IMR-90 (cell line): Measurements from ENCODE around the gene GPR137. TPM values are rescaled to one million over a fixed set of nuclear protein-coding genes. Genes with fewer than 3 reads are reported as not detected.

Source experiments
- ATAC-seq: fragments of 200-7000 bp; cut with Tn5 transposase; 2 replicates; pipeline ENCODE4 v1.9.1; 2020; ENCODE audit warnings: low read depth, mild to moderate bottlenecking, moderate library complexity
- BruUV-seq: library from RNA; stranded (reverse); fragments of 400-500 nt; replicated peaks from 2 replicates; lab custom pipeline; 2021; lab: Mats Ljungman, UMichigan
- CTCF ChIA-PET: fragments of 300-600 bp; formaldehyde crosslinking; extraction: SDS; loops from one replicate; lab custom pipeline; 2021; ENCODE audit warnings: antibody characterized with exemption; lab: Yijun Ruan, JAX
- POLR2A ChIA-PET: fragments of 300-600 bp; sonication (Branson Sonifier 250); formaldehyde crosslinking; loops from one replicate; lab custom pipeline; 2022; ENCODE audit warnings: antibody characterized with exemption; ENCODE audit not compliant: unreplicated experiment; lab: Charles Lee
- DNase-seq: peaks from one replicate; pipeline ENCODE4 v3.0.0; 2013
- H2AFZ ChIP-seq: replicated peaks from 2 replicates; pipeline ENCODE3; 2013; ENCODE audit warnings: low read length, mild to moderate bottlenecking; ENCODE audit not compliant: poor library complexity
- H2AK5ac ChIP-seq: 2 replicates; pipeline ENCODE4 v1.6.1; 2013; ENCODE audit warnings: low read depth, low read length, inconsistent platforms
- H2AK9ac ChIP-seq: replicated peaks from 2 replicates; pipeline ENCODE3; 2013; ENCODE audit warnings: mild to moderate bottlenecking, low read depth, low read length, moderate library complexity; ENCODE audit not compliant: poor library complexity
- H2BK120ac ChIP-seq: 2 replicates; pipeline ENCODE4 v1.6.1; 2013; ENCODE audit warnings: low read depth, low read length, inconsistent platforms
- H2BK15ac ChIP-seq: 3 replicates; pipeline ENCODE4 v1.6.1; 2013; ENCODE audit warnings: low read depth, low read length, inconsistent platforms
- H2BK20ac ChIP-seq: 2 replicates; pipeline ENCODE4 v1.6.1; 2013; ENCODE audit warnings: low read depth, mild to moderate bottlenecking, inconsistent platforms, low read length, moderate library complexity
- H2BK5ac ChIP-seq: 2 replicates; pipeline ENCODE4 v1.6.1; 2013; ENCODE audit warnings: mild to moderate bottlenecking, low read depth, low read length, inconsistent platforms; ENCODE audit not compliant: poor library complexity, severe bottlenecking
- H3K14ac ChIP-seq: replicated peaks from 2 replicates; pipeline ENCODE4 v1.6.1; 2013; ENCODE audit warnings: low read depth, low read length, inconsistent platforms
- H3K18ac ChIP-seq: 2 replicates; pipeline ENCODE4 v1.6.1; 2013; ENCODE audit warnings: low read depth, low read length, control low read depth
- H3K23ac ChIP-seq: 2 replicates; pipeline ENCODE4 v1.6.1; 2013; ENCODE audit warnings: low read depth, low read length, inconsistent platforms
- H3K27ac ChIP-seq: 2 replicates; pipeline ENCODE4 v1.5.1; 2013; ENCODE audit warnings: mild to moderate bottlenecking, control low read depth, low read length; ENCODE audit not compliant: insufficient read depth
- H3K27me3 ChIP-seq: 2 replicates; pipeline ENCODE4 v1.6.1; 2013; ENCODE audit warnings: low read length; ENCODE audit not compliant: control insufficient read depth, insufficient read depth
- H3K36me3 ChIP-seq: 2 replicates; pipeline ENCODE4 v1.6.1; 2013; ENCODE audit warnings: low read length, mixed read lengths; ENCODE audit not compliant: control insufficient read depth, insufficient read depth
- H3K4ac ChIP-seq: 2 replicates; pipeline ENCODE4 v1.6.1; 2013; ENCODE audit warnings: low read depth, low read length, inconsistent platforms
- H3K4me1 ChIP-seq: 2 replicates; pipeline ENCODE4 v1.6.1; 2013; ENCODE audit warnings: low read length, mixed read lengths; ENCODE audit not compliant: control insufficient read depth, insufficient read depth
- H3K4me2 ChIP-seq: 2 replicates; pipeline ENCODE4 v1.6.1; 2013; ENCODE audit warnings: low read depth, mild to moderate bottlenecking, control low read depth, low read length, moderate library complexity
- H3K4me3 ChIP-seq: 2 replicates; pipeline ENCODE4 v1.5.1; 2013; ENCODE audit warnings: low read depth, mild to moderate bottlenecking, control low read depth, low read length, moderate library complexity; ENCODE audit not compliant: insufficient read depth
- H3K56ac ChIP-seq: 2 replicates; pipeline ENCODE4 v1.6.1; 2013; ENCODE audit warnings: low read length, inconsistent platforms; ENCODE audit not compliant: insufficient read depth; ENCODE audit errors: extremely low read depth
- H3K79me1 ChIP-seq, 2 experiments: 2 replicates each; pipeline ENCODE4 v1.6.1; 2013; ENCODE audit warnings: low read length in 2 of 2, inconsistent platforms in 1 of 2, low read depth in 1 of 2
- H3K9ac ChIP-seq: 2 replicates; pipeline ENCODE4 v1.6.1; 2013; ENCODE audit warnings: low read depth, low read length, control low read depth
- H3K9me1 ChIP-seq: 2 replicates; pipeline ENCODE4 v1.6.1; 2013; ENCODE audit warnings: low read length, inconsistent platforms; ENCODE audit not compliant: insufficient read depth
- H3K9me3 ChIP-seq: 2 replicates; pipeline ENCODE4 v1.6.1; 2013; ENCODE audit warnings: low read length; ENCODE audit not compliant: control insufficient read depth, insufficient read depth
- H4K20me1 ChIP-seq: 2 replicates; pipeline ENCODE4 v1.6.1; 2013; ENCODE audit warnings: low read length, inconsistent platforms; ENCODE audit not compliant: insufficient read depth
- H4K5ac ChIP-seq: 2 replicates; pipeline ENCODE4 v1.6.1; 2013; ENCODE audit warnings: mild to moderate bottlenecking, low read depth, low read length, control low read depth
- H4K8ac ChIP-seq, 2 experiments: 2 replicates each; pipeline ENCODE4 v1.6.1; 2013; ENCODE audit warnings: low read depth in 2 of 2, low read length in 2 of 2, control low read depth in 1 of 2, inconsistent platforms in 1 of 2
- H4K91ac ChIP-seq: 2 replicates; pipeline ENCODE4 v1.6.1; 2013; ENCODE audit warnings: low read depth, low read length, inconsistent platforms; ENCODE audit not compliant: insufficient read depth
- BHLHE40 ChIP-seq: fragments of 150-350 bp; IDR thresholded peaks from 2 replicates; pipeline ENCODE4 v1.6.1; 2016; ENCODE audit warnings: mild to moderate bottlenecking, low read depth, low read length
- CHD1 ChIP-seq: IDR thresholded peaks from 2 replicates; pipeline ENCODE4 v1.6.1; 2012; ENCODE audit warnings: low read depth, low read length, improper control_type of control experiment
- MAFK ChIP-seq: IDR thresholded peaks from 2 replicates; pipeline ENCODE4 v1.6.1; 2012; ENCODE audit warnings: low read depth, low read length, improper control_type of control experiment
- MAZ ChIP-seq: IDR thresholded peaks from 2 replicates; pipeline ENCODE4 v1.6.1; 2012; ENCODE audit warnings: low read depth, mild to moderate bottlenecking, low read length, improper control_type of control experiment, moderate library complexity, borderline replicate concordance
- MXI1 ChIP-seq: IDR thresholded peaks from 2 replicates; pipeline ENCODE4 v1.6.1; 2012; ENCODE audit warnings: low read depth, mild to moderate bottlenecking, low read length, moderate library complexity, borderline replicate concordance
- RAD21 ChIP-seq: IDR thresholded peaks from 2 replicates; pipeline ENCODE4 v1.6.1; 2012; ENCODE audit warnings: low read length, improper control_type of control experiment
- RCOR1 ChIP-seq: IDR thresholded peaks from 2 replicates; pipeline ENCODE4 v1.6.1; 2012; ENCODE audit warnings: mild to moderate bottlenecking, low read length, improper control_type of control experiment; ENCODE audit not compliant: insufficient replicate concordance
- SMC3 ChIP-seq: fragments of 150-350 bp; IDR thresholded peaks from 2 replicates; pipeline ENCODE4 v1.6.1; 2016; ENCODE audit warnings: low read depth, mild to moderate bottlenecking, antibody characterized with exemption, low read length, moderate library complexity
- WGBS, 2 experiments: methylation state at CpG; one replicate each; pipeline versions ENCODE4 v1.1.5 to v1.1.7; 2013; ENCODE audit warnings: missing lambda C conversion rate in 2 of 2; ENCODE audit not compliant: insufficient read length in 1 of 2; ENCODE audit errors: extremely low coverage in 2 of 2; 5-methylcytosine and 5-hydroxymethylcytosine counted together
- dilution Hi-C: fragments of 300-500 bp; cut with HindIII; formaldehyde crosslinking; loops from one replicate; pipeline ENCODE4 v1.14.3; 2018; ENCODE audit warnings: low sequenced_read_pairs; ENCODE audit not compliant: unreplicated experiment
- in situ Hi-C: fragments of 300-500 bp; cut with MboI; formaldehyde crosslinking; loops from 3 replicates; pipeline ENCODE4 v1.14.3; 2019; ENCODE audit warnings: low sequenced_read_pairs, inconsistent platforms, mixed read lengths
- intact Hi-C: fragments of 100-400 bp; cut with micrococcal nuclease; formaldehyde crosslinking; loops from 2 replicates; pipeline ENCODE4 v1.10.0; 2022
- polyA plus RNA-seq, 3 experiments: library from polyadenylated mRNA; depleted of rRNA; stranded (reverse); fragments of >200 nt; gene quantifications; 2 replicates each; pipeline ENCODE4 v1.2.3, GENCODE V29; 2012; ENCODE audit warnings: low replicate concordance in 1 of 3
- total RNA-seq: library from RNA; depleted of rRNA; stranded (reverse); fragments of >200 nt; gene quantifications from 2 replicates; pipeline ENCODE4 v1.2.3, GENCODE V29; 2012

The GPR137 gene
- total and polyA plus RNA-seq, 2 of the 4 experiments (the other 2 are of a cell fraction) = 3.6 to 26.0 TPM

- TF ChIP-seq MAFK (no peak), RAD21 (no peak), MXI1 (peak; percentile 93)
Measured at GRCh38 chr11:64246871-64247728, 38.5 kb upstream of the GPR137 start, which contains the start of gene PPP1R14B (continued).

- dilution Hi-C loops = no loop called here
- Histone ChIP-seq H3K79me1 (peaks cover 3 to 36% of the 10 kb centered on the region in 2 experiments; a peak in 3 of 4 replicates), H4K91ac (peak overlapping the region; percentile 58; the same call in 1 of the 2 replicates), H2BK15ac (no peak overlapping the region), H2BK5ac (peak overlapping the region; percentile 6), H3K27ac (no peak overlapping the region; the same call in 1 of the 2 replicates), H4K5ac (peak overlapping the region; percentile 80), H3K4ac (peak overlapping the region; percentile 67), H2AK9ac (peak overlapping the region; percentile 93), H3K18ac (no peak overlapping the region), H2BK20ac (no peak overlapping the region), H3K9me3 (no peaks in the 10 kb centered on the region), H2BK120ac (no peak overlapping the region), H3K4me1 (peaks cover 11% of the 10 kb centered on the region), H3K36me3 (peaks cover 10% of the 10 kb centered on the region), H4K20me1 (peaks cover 22% of the 10 kb centered on the region), H3K27me3 (no peaks in the 10 kb centered on the region), H3K4me3 (peak overlapping the region; percentile 24), H2AK5ac (peak overlapping the region; percentile 91), H2AFZ (peak overlapping the region; percentile 92), H4K8ac (peak overlapping the region; percentile 91 to 99), H3K23ac (0 out of 2 replicates have a peak overlapping the region, but pooled peaks have one; percentile 22), H3K14ac (no peak overlapping the region), H3K9ac (peak overlapping the region; percentile 39), H3K4me2 (peak overlapping the region; percentile 76), H3K56ac (no peak overlapping the region), H3K9me1 (no peaks in the 10 kb centered on the region)
- CTCF ChIA-PET = no interaction called here
- no TSS peak for BruUV-seq
- in situ Hi-C loops = no loop called here
- TF ChIP-seq RCOR1 = no peak
- TF ChIP-seq BHLHE40 = no peak
- TF ChIP-seq MAZ = no peak
- TF ChIP-seq MXI1 = no peak
- no peak for TF ChIP-seq SMC3
- no peak for TF ChIP-seq CHD1
- ATAC-seq (no peak), DNase-seq (no peak)
- POLR2A ChIA-PET = no interaction called here
- intact Hi-C loops = no loop called here
- WGBS, 2 experiments = 39% methylated on average over 9 of the region's 31 CpGs; no CpG with 5 or more reads in 1 of the 2 experiments
Measured at GRCh38 chr11:64247729-64248531, 37.7 kb upstream of the GPR137 start.
